Activated gamma-delta T cell treated with Interleukin-2 at 50 U/mL for 16 hours (primary cell): ENCODE results near the gene GTF3C4.

ENCODE experiments used
- DNase-seq: peaks from one replicate; pipeline ENCODE4 v3.0.0-alpha.2; 2020

GTF3C4 gene

DNA sequence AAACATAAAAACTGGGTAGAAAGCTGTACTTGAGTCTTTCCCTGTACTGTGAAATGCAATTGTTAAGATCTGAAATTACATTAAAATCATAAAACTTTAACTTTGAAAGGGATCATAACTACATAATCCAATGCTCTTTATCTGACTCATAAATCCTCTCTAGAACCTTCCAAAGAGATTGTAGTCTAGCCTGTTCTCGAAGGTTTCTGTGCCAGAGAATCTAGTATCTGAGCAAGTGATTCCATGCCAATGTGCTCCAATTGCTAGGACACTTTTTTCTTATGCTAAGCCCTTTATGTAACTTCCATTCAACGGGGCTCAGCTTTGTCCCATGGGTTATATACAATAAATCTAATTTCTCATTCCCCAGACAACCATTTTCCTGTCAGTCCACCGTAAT, 21.6 kb upstream of the GTF3C4 start:
- DNase-seq = no peak

- DNase-seq = no peak
Measured at GRCh38 chr9:132651259-132651658, 19.0 kb upstream of the GTF3C4 start.

GRCh38 chr9:132656299-132656698, 14.0 kb upstream of the GTF3C4 start:
- no peak for DNase-seq

DNA sequence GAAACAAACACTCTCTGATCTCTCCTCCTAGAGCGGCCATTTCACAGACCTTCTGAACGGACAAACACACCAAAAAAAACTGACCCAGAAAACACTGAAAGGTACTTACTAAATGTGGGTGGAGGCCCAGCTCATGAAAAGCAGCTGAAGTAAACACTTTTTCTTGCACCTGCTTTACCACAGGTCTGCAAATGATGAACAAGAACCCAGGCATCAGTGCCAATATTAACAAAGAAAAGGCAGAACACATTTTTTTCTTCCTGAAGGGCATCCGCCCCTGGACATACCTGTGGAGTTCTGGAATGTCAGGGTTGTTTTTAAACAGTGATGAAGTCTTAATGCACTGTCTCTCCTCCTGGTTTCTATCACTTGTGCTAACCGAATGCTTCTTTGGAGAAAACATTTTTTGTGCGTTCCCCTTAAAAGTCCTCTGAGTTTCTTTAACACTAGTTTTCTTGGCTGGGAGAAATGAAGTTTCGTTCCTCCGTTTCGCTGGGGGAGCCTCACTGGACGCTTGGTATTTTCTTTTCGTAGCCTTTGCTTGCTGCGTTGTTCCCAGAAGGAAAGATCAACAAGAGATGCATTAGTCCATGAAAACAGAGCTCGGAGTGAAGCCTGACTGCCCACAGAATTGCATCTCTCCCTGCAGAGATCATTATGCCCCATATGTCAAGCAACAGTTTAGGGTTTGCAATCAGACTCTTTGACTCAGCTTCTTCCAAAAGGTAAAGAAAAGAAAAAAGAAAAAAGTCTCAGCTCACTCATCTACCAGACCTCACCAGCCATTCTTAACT, 7.9 kb upstream of the GTF3C4 start:
- DNase-seq = no peak

- no peak for DNase-seq
Measured at GRCh38 chr9:132663117-132663516, 7.1 kb upstream of the GTF3C4 start.

GRCh38 chr9:132663851-132664250, 6.4 kb upstream of the GTF3C4 start:
- DNase-seq = no peak

- no peak for DNase-seq
Measured at GRCh38 chr9:132669319-132669697, 956 bp upstream of the GTF3C4 start.

DNA sequence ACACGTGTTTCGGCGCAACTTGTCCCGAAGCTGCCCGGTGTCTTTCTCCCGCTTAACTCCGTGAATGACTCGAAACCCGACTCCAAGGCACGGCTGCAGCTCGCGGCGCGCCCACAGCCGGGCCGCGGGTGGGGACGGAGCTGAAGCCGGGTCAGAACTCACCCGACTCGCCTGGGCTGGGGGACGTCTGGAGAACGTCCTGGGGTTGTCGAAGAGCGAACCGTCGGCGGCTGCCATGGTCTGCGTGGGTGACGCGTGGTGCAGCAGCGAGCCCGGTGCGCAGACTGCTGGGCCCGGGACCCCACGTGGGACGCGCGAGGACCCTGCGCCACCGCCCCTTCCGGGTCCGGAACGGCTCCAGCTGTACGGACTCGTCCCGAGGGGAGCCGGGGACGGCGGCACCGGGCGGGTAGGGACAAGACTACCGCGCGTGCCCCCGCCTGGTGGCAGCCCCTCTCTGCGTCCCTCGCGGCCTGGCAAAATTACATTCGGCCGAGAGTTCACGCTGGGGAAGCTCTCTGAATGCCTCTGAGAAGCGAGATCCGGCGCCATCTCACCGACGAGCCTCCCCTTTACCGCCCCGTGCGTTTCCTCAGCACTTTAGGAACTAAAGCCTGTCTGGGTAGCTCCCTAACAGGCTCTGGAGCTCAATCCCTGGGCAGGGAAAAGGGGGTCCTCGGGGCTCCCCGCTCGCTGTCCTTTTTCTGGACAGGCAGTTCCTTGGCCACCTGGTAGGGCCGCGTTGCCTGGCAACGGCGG, 387 bp upstream of the GTF3C4 start, which contains the start of gene DDX31:
DDX31 (minus strand) TSS at position 286 of the 759 bp plus-strand sequence; CDS start at position 237, 49 bp downstream.
- peak; percentile 84 for DNase-seq

GRCh38 chr9:132671620-132672412, 1.6 kb downstream of the GTF3C4 start:
- DNase-seq = no peak

GRCh38 chr9:132672413-132672690, 2.1 kb downstream of the GTF3C4 start:
- DNase-seq = no peak

GRCh38 chr9:132673355-132673754, 3.1 kb downstream of the GTF3C4 start:
- DNase-seq = no peak

DNA sequence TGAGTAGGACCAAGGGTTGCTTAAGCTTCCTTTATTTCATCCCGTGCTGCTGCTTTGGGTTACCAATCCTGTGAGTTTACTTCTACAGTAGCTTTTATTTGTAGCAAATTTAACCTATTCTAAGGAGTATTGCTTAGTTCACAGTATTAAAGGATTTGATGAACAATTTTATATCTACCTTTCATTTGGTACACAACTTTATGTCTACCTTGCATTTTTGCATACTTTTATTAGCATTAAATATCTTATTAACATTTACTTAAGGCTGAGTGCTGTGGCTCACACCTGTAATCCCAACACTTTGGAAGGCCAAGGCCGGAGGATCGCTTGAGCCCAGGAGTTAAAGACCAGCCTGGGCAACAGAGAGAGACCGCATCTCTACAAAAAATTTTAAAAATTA, 4.2 kb downstream of the GTF3C4 start:
- no peak for DNase-seq

- DNase-seq = no peak
Measured at GRCh38 chr9:132677976-132678375, 7.7 kb downstream of the GTF3C4 start.

DNA sequence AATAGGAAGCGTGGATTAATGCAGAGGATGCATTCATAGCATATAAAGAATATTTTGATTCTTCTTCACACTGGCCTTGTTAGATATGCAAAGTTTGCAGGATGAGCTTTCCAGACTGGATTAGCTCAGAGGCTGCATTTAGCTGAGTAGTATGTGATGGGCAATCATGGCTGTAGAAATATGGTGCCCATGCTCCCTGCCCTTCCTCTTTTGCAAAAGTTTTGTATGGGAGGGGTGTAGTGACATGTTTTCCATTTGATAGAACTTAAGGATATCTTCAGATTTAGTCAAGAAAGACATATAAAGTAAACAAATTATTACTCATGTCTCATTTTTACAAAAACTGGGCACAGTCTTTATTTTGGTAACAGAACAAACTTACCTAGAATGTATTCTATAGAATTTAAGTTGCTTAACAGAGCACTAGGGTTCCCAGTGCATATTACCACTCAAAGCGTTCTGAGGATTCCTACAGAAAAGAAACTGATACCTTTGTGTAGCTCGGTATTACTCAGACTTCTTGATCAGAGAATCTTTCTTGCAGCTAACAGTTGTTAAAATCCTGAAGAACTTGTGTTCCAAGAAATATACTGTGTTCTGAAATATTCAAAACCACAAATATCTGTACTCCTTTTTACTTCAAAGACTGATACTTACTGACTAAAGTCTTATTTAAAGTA, 9.8 kb downstream of the GTF3C4 start:
- DNase-seq = no peak

GRCh38 chr9:132681561-132681960, 11.3 kb downstream of the GTF3C4 start:
- DNase-seq = no peak

- DNase-seq = no peak
Measured at GRCh38 chr9:132683873-132684272, 13.6 kb downstream of the GTF3C4 start.

DNA sequence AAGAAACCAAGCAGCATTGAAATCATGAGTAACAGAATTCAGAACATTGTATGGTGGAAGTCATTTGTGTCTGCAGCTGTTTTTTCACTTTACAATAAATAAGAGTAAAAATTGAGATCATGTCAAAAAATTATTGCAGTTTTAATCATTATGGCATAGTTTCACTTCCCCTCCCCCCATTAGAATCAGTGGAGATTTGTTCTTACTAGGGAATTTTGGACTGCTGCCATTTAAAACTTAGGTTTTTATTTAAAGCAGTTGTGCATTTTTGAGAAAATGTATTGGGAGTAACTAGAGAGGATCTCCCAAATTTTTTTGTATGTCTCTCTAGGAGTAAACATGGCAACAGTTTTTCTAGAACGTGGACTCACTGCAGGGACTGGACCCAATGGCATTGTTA, 20.4 kb downstream of the GTF3C4 start:
- no peak for DNase-seq

- no peak for DNase-seq
Measured at GRCh38 chr9:132694144-132694543, 23.9 kb downstream of the GTF3C4 start.

- no peak for DNase-seq
Measured at GRCh38 chr9:132697230-132697629, 27.0 kb downstream of the GTF3C4 start.

GRCh38 chr9:132698989-132699388, 28.7 kb downstream of the GTF3C4 start:
- no peak for DNase-seq

GRCh38 chr9:132699956-132700355, 29.7 kb downstream of the GTF3C4 start:
- DNase-seq = no peak

- DNase-seq = no peak
Measured at GRCh38 chr9:132702254-132702653, 32.0 kb downstream of the GTF3C4 start.

GRCh38 chr9:132703336-132703735, 33.1 kb downstream of the GTF3C4 start:
- DNase-seq = no peak
